A673 (cell line): ENCODE data around the gene PRRC2B.

ENCODE experiments used
- EZH2 ChIP-seq: fragments of 200-600 bp; sonication (generic); IDR thresholded peaks from 2 replicates; pipeline ENCODE4 v1.6.1; 2017; ENCODE audit warnings: borderline replicate concordance, low read depth, mild to moderate bottlenecking, mixed read lengths, antibody characterized with exemption, low read length; ENCODE audit not compliant: poor library complexity, severe bottlenecking
- TF ChIP-seq, protein P1 (sequence below): fragments of 300-800, 200-600 bp; sonication (generic); conservative IDR thresholded peaks from 2 replicates; pipeline ENCODE4 v1.5.1; 2017; ENCODE audit warnings: low read depth, mild to moderate bottlenecking, antibody characterized with exemption, low read length, moderate library complexity, mixed read lengths

DNA sequence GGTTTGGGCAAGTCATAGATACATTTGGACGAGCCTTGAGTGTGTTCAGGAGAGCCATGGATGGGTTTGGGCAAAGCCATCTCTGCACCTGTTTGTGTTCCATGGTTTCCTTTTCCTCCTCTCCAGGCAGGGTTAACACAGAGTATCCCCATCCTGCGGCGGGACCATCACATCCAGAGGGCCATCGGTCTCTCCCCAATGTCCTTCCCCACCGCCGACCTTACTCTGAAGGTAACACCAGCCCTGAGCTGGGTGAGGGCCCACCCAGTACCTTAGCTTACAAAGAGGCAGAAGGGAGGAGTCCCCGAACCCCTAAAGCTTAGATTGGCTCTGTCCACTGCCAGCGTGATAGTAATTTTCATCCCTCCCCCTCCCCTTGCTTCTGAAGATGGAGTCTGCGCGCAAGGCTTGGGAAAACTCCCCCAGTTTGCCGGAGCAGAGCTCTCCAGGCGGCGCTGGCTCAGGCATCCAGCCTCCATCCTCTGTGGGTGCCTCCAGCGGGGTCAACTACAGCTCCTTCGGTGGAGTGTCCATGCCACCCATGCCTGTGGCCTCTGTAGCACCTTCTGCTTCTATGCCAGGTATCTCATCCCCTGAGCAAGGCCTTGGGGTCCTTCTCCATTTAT is 90.8 kb downstream of the PRRC2B start:
- TF ChIP-seq, protein P1, sequence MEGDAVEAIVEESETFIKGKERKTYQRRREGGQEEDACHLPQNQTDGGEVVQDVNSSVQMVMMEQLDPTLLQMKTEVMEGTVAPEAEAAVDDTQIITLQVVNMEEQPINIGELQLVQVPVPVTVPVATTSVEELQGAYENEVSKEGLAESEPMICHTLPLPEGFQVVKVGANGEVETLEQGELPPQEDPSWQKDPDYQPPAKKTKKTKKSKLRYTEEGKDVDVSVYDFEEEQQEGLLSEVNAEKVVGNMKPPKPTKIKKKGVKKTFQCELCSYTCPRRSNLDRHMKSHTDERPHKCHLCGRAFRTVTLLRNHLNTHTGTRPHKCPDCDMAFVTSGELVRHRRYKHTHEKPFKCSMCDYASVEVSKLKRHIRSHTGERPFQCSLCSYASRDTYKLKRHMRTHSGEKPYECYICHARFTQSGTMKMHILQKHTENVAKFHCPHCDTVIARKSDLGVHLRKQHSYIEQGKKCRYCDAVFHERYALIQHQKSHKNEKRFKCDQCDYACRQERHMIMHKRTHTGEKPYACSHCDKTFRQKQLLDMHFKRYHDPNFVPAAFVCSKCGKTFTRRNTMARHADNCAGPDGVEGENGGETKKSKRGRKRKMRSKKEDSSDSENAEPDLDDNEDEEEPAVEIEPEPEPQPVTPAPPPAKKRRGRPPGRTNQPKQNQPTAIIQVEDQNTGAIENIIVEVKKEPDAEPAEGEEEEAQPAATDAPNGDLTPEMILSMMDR: no peak
- TF ChIP-seq EZH2: no peak
